Ovary (tissue), 9 donors: ENCODE measurements around the gene CCDC57. TPM values are rescaled to one million over a fixed set of nuclear protein-coding genes. Genes with fewer than 3 reads are reported as not detected.
A peak's percentile ranks its signal among the peaks of the same experiment; 100 is the strongest.

Experiments
- DNase-seq, 5 donors: peaks; one replicate each; pipeline ENCODE4 v3.0.0-alpha.2; 2019 to 2020
- H3K27ac ChIP-seq, 2 donors: fragments of 200-600 bp; one replicate each; pipeline versions ENCODE4 v1.5.1 to v1.8.0; 2019 to 2022
- H3K27me3 ChIP-seq: fragments of 200-600 bp; one replicate; pipeline ENCODE4 v1.8.0; 2022
- H3K36me3 ChIP-seq: fragments of 200-600 bp; sonication (generic); one replicate; pipeline ENCODE4 v1.5.1; 2019
- H3K4me1 ChIP-seq: one replicate; pipeline ENCODE4 v1.8.1; 2013; ENCODE audit warnings: mild to moderate bottlenecking, moderate library complexity; ENCODE audit not compliant: insufficient read depth
- H3K4me3 ChIP-seq: fragments of 200-600 bp; sonication (generic); one replicate; pipeline ENCODE4 v1.5.1; 2017
- H3K9me3 ChIP-seq, 2 donors: fragments of 200-600 bp in 1 of 2; sonication (generic) in 1 of 2; one replicate each; pipeline versions ENCODE4 v1.5.1 to v1.8.1; 2013 to 2019; ENCODE audit warnings: mild to moderate bottlenecking in 1 of 2, moderate library complexity in 1 of 2
- CTCF ChIP-seq, 3 donors: fragments of 450-650 bp in 2 of 3; fragments of 200-600 bp in 1 of 3; IDR thresholded peaks; one replicate each; pipeline versions ENCODE4 v1.5.1 to v1.8.0; 2016 to 2022; ENCODE audit warnings: antibody characterized with exemption in 3 of 3, mild to moderate bottlenecking in 1 of 3
- EP300 ChIP-seq: sonication (generic); formaldehyde crosslinking; IDR thresholded peaks from one replicate; pipeline ENCODE4 v1.6.1; 2017; ENCODE audit warnings: antibody characterized with exemption
- POLR2A ChIP-seq: fragments of 450-650 bp; IDR thresholded peaks from one replicate; pipeline ENCODE4 v1.6.1; 2017; ENCODE audit warnings: antibody characterized with exemption, mild to moderate bottlenecking, moderate library complexity
- WGBS, 3 donors: extraction: QIAGEN DNeasy Blood & Tissue Kit in 1 of 3; methylation state at CpG; one replicate each; pipeline versions ENCODE4 v1.1.5 to v1.1.7; 2013 to 2017; 5-methylcytosine and 5-hydroxymethylcytosine counted together
- intact Hi-C, 4 donors: fragments of 100-400 bp; cut with DNase I; formaldehyde crosslinking; loops; one replicate each; pipeline versions ENCODE4 v1.11.0 to v1.15.1; 2022 to 2023
- polyA plus RNA-seq, 2 donors: library from polyadenylated mRNA; stranded (reverse); fragments of 200-250 nt in 1 of 2; fragments of 350-450 nt in 1 of 2; fragmentation: Illumina TruSeq in 1 of 2; extraction: RNeasy Lipid Tissue Mini Kit (QIAGEN cat#74804) in 1 of 2; gene quantifications; one replicate each; pipeline ENCODE4 v1.2.3, GENCODE V29; 2013 to 2014
- total RNA-seq, 7 donors: library from RNA; depleted of rRNA in 2 of 7; stranded (reverse); fragments of >200 nt in 2 of 7; fragmentation: NEBNext Ultra II Directional in 3 of 7; extraction: Animal tissue kit (Norgen Biotek cat#: 25700) in 3 of 7; gene quantifications; one replicate each; pipeline versions ENCODE4 v1.1.0 to v1.2.4, GENCODE V29; 2016 to 2023
- donor health status: DM: no; HTN: no; CAD: no; lungs with moderate emphysema.
- donor health status: DM: no; HTN: no; CAD: no.
- donor health status: Bipolar disorder and iron deficiency.
- donor health status: DM: yes; HTN: yes; CAD: no.
- donor health status: DM: no; HTN: no; CAD: no.
- donor health status: DM: yes; HTN: yes; CAD: no.

Gene CCDC57
- total and polyA plus RNA-seq, 9 donors: 7.7 to 65.0 (median 40.3) TPM

- no peaks in the 10 kb centered on the region for H3K36me3 ChIP-seq
- no peak for TF ChIP-seq POLR2A
- no peak for TF ChIP-seq EP300
- TF ChIP-seq CTCF (IDR thresholded peaks at IDR 0.05): no peak
- 67 to 85% (median 72%) methylated on average over 31 of the region's 31 CpGs for WGBS, 3 donors
Measured at GRCh38 chr17:82180776-82181528, 31.7 kb downstream of the CCDC57 start.

GRCh38 chr17:82179946-82180475 lies 32.6 kb downstream of the CCDC57 start:
- intact Hi-C loops: no loop called here
- H3K4me1 ChIP-seq: no peaks in the 10 kb centered on the region
- TF ChIP-seq EP300: no peak
- TF ChIP-seq POLR2A: no peak
- TF ChIP-seq CTCF (IDR thresholded peaks at IDR 0.05): no peak
- no peaks in the 10 kb centered on the region for H3K9me3 ChIP-seq
- no peak overlapping the region for H3K4me3 ChIP-seq
- no peaks in the 10 kb centered on the region for H3K27me3 ChIP-seq
- WGBS, 3 donors: 51 to 82% (median 70%) methylated on average over 10 of the region's 10 CpGs
- no peak overlapping the region for H3K27ac ChIP-seq
- no peaks in the 10 kb centered on the region for H3K36me3 ChIP-seq
- no peak for DNase-seq

More at GRCh38 chr17:82180776-82181528, 31.7 kb downstream of the CCDC57 start:
- Histone ChIP-seq H3K27ac (no peak overlapping the region), H3K4me3 (no peak overlapping the region), H3K9me3 (no peaks in the 10 kb centered on the region), H3K4me1 (no peaks in the 10 kb centered on the region), H3K27me3 (no peaks in the 10 kb centered on the region)
- peak in 1 of 5 donors; percentile 60 for DNase-seq
- intact Hi-C loops: no loop called here

- WGBS, 3 donors: 88 to 90% (median 89%) methylated on average over 13 of the region's 13 CpGs
- H3K36me3 ChIP-seq: no peaks in the 10 kb centered on the region
- TF ChIP-seq POLR2A (no peak), CTCF (IDR thresholded peaks at IDR 0.05) (no peak)
- no peaks in the 10 kb centered on the region for H3K27me3 ChIP-seq
- no peaks in the 10 kb centered on the region for H3K9me3 ChIP-seq
- no peak overlapping the region for H3K4me3 ChIP-seq
- DNase-seq: no peak
- H3K4me1 ChIP-seq: no peaks in the 10 kb centered on the region
- intact Hi-C loops: no loop called here
- no peak overlapping the region for H3K27ac ChIP-seq
Measured at GRCh38 chr17:82179412-82179811, 33.2 kb downstream of the CCDC57 start.

- TF ChIP-seq CTCF (IDR thresholded peaks at IDR 0.05) (no peak), EP300 (no peak), POLR2A (no peak)
- Histone ChIP-seq H3K4me1 (no peaks in the 10 kb centered on the region), H3K27ac (no peak overlapping the region), H3K36me3 (no peaks in the 10 kb centered on the region), H3K27me3 (no peaks in the 10 kb centered on the region), H3K4me3 (no peak overlapping the region), H3K9me3 (no peaks in the 10 kb centered on the region)
- intact Hi-C loops: no loop called here
- no peak for DNase-seq
- 73 to 84% (median 82%) methylated on average over 24 of the region's 24 CpGs for WGBS, 3 donors
Measured at GRCh38 chr17:82178499-82179261, 34.0 kb downstream of the CCDC57 start.
